PC-3 (cell line): ENCODE measurements around the gene BCL6.

ENCODE experiments used
- CTCF ChIP-seq: fragments of 300-600 bp; sonication (generic); conservative IDR thresholded peaks from 2 replicates; pipeline ENCODE4 v1.5.1; 2017; ENCODE audit warnings: antibody characterized with exemption, low read depth, mild to moderate bottlenecking, low read length
- EZH2 ChIP-seq: fragments of 300-600 bp; sonication (generic); IDR thresholded peaks from one replicate; pipeline ENCODE4 v1.6.1; 2017; ENCODE audit warnings: antibody characterized with exemption, mild to moderate bottlenecking, low read length; ENCODE audit not compliant: unreplicated experiment

GRCh38 chr3:187684444-187684843 is 60.8 kb downstream of the BCL6 start:
- TF ChIP-seq CTCF (no peak), EZH2 (no peak)
